ENCODE results near the gene DMXL1.
"Not testable (repeated sequence)": the region's sequence is repeated elsewhere in the genome, so short reads cannot be mapped to it uniquely, and the experiment has no call there.

The DMXL1 gene

GRCh38 chr5:119131530-119132304 is 60.8 kb downstream of the DMXL1 start:
- no peak for DNase-seq (ENCODE audit: low read depth)

- not testable (repeated sequence) for DNase-seq (ENCODE audit: low read depth)
Observed at GRCh38 chr5:119135743-119136142, 64.9 kb downstream of the DMXL1 start.

- no peak for DNase-seq (ENCODE audit: low read depth)
Observed at GRCh38 chr5:119136666-119137318, 65.9 kb downstream of the DMXL1 start.

GRCh38 chr5:119153629-119154028 is 82.7 kb downstream of the DMXL1 start:
- DNase-seq (ENCODE audit: low read depth) = no peak

- no peak for DNase-seq (ENCODE audit: low read depth)
Observed at GRCh38 chr5:119158144-119158543, 87.3 kb downstream of the DMXL1 start.

GRCh38 chr5:119161430-119161829 is 90.5 kb downstream of the DMXL1 start:
- no peak for DNase-seq (ENCODE audit: low read depth)

- no peak for DNase-seq (ENCODE audit: low read depth)
Observed at GRCh38 chr5:119166026-119166425, 95.1 kb downstream of the DMXL1 start.

GRCh38 chr5:119168401-119168800 is 97.5 kb downstream of the DMXL1 start:
- DNase-seq (ENCODE audit: low read depth) = no peak

- DNase-seq (ENCODE audit: low read depth) = no peak
Observed at GRCh38 chr5:119171686-119172085, 100.8 kb downstream of the DMXL1 start.

- DNase-seq (ENCODE audit: low read depth) = no peak
Observed at GRCh38 chr5:119174578-119175163, 103.8 kb downstream of the DMXL1 start.

- DNase-seq (ENCODE audit: low read depth) = no peak
Observed at GRCh38 chr5:119176785-119177184, 105.9 kb downstream of the DMXL1 start.

GRCh38 chr5:119177226-119177625 is 106.3 kb downstream of the DMXL1 start:
- no peak for DNase-seq (ENCODE audit: low read depth)

GRCh38 chr5:119178435-119178834 is 107.5 kb downstream of the DMXL1 start:
- DNase-seq (ENCODE audit: low read depth) = no peak

- DNase-seq (ENCODE audit: low read depth) = no peak
Observed at GRCh38 chr5:119179857-119180641, 109.2 kb downstream of the DMXL1 start.

GRCh38 chr5:119185512-119185911 is 114.6 kb downstream of the DMXL1 start:
- not testable (repeated sequence) for DNase-seq (ENCODE audit: low read depth)

- DNase-seq (ENCODE audit: low read depth) = no peak
Observed at GRCh38 chr5:119187776-119188529, 117.1 kb downstream of the DMXL1 start.

GRCh38 chr5:119190470-119191095 is 119.7 kb downstream of the DMXL1 start:
- no peak for DNase-seq (ENCODE audit: low read depth)

- no peak for DNase-seq (ENCODE audit: low read depth)
Observed at GRCh38 chr5:119191944-119192343, 121.1 kb downstream of the DMXL1 start.

- DNase-seq (ENCODE audit: low read depth) = no peak
Observed at GRCh38 chr5:119200795-119201194, 129.9 kb downstream of the DMXL1 start.

GRCh38 chr5:119207105-119207504 is 136.2 kb downstream of the DMXL1 start:
- DNase-seq (ENCODE audit: low read depth) = no peak

GRCh38 chr5:119212026-119212425 is 141.1 kb downstream of the DMXL1 start:
- no peak for DNase-seq (ENCODE audit: low read depth)

Measured in activated T-cell treated with anti-CD3 and anti-CD28 coated beads for 1 hour (primary cell).